H9 (cell line): ENCODE data around the gene POU3F2. TPM values are rescaled to one million over a fixed set of nuclear protein-coding genes. Genes with fewer than 3 reads are reported as not detected.

Source experiments
- DNase-seq: peaks from one replicate; pipeline ENCODE4 v3.0.0-alpha.2; 2017
- H2AFZ ChIP-seq: one replicate; pipeline ENCODE4 v1.6.1; 2013; ENCODE audit warnings: mild to moderate bottlenecking, low read length, control low read depth, moderate library complexity
- H2AK5ac ChIP-seq: 2 replicates; pipeline ENCODE4 v1.6.1; 2013; ENCODE audit warnings: low read length, control low read depth, mixed read lengths; ENCODE audit not compliant: insufficient read length
- H2BK120ac ChIP-seq: one replicate; pipeline ENCODE4 v1.6.1; 2013; ENCODE audit warnings: low read depth, mild to moderate bottlenecking, low read length, control low read depth, inconsistent platforms; ENCODE audit not compliant: poor library complexity, severe bottlenecking
- H2BK12ac ChIP-seq: 2 replicates; pipeline ENCODE4 v1.6.1; 2013; ENCODE audit warnings: low read length, control low read depth, mixed read lengths, low read depth; ENCODE audit not compliant: insufficient read length
- H2BK15ac ChIP-seq: 2 replicates; pipeline ENCODE4 v1.6.1; 2013; ENCODE audit warnings: low read depth, low read length, control low read depth
- H2BK20ac ChIP-seq: one replicate; pipeline ENCODE4 v1.6.1; 2013; ENCODE audit warnings: low read depth, mild to moderate bottlenecking, low read length, control low read depth, inconsistent platforms; ENCODE audit not compliant: poor library complexity, severe bottlenecking
- H2BK5ac ChIP-seq: 2 replicates; pipeline ENCODE4 v1.6.1; 2013; ENCODE audit warnings: low read length, control low read depth, mixed read lengths; ENCODE audit not compliant: insufficient read length
- H3K14ac ChIP-seq: 2 replicates; pipeline ENCODE4 v1.6.1; 2013; ENCODE audit warnings: low read length, control low read depth; ENCODE audit not compliant: insufficient read depth
- H3K18ac ChIP-seq: 2 replicates; pipeline ENCODE4 v1.6.1; 2013; ENCODE audit warnings: low read depth, mild to moderate bottlenecking, mixed read lengths, low read length, control low read depth; ENCODE audit not compliant: insufficient read length
- H3K23ac ChIP-seq: 2 replicates; pipeline ENCODE4 v1.6.1; 2013; ENCODE audit warnings: low read length, control low read depth, mixed read lengths, low read depth; ENCODE audit not compliant: insufficient read length
- H3K23me2 ChIP-seq: 2 replicates; pipeline ENCODE4 v1.6.1; 2013; ENCODE audit warnings: low read depth, mild to moderate bottlenecking, mixed read lengths, low read length, control low read depth; ENCODE audit not compliant: insufficient read length, poor library complexity, severe bottlenecking
- H3K27ac ChIP-seq: 2 replicates; pipeline ENCODE4 v1.5.1; 2013; ENCODE audit warnings: low read length, control low read depth, mixed read lengths, low read depth; ENCODE audit not compliant: insufficient read length
- H3K27me3 ChIP-seq: 2 replicates; pipeline ENCODE4 v1.6.1; 2013; ENCODE audit warnings: low read length, control low read depth, inconsistent platforms; ENCODE audit not compliant: insufficient read depth
- H3K4ac ChIP-seq: 2 replicates; pipeline ENCODE4 v1.6.1; 2013; ENCODE audit warnings: low read depth, mild to moderate bottlenecking, control low read depth, inconsistent platforms, low read length, moderate library complexity
- H3K4me1 ChIP-seq: 2 replicates; pipeline ENCODE4 v1.6.1; 2013; ENCODE audit warnings: low read length, control low read depth, inconsistent platforms; ENCODE audit not compliant: insufficient read depth
- H3K4me2 ChIP-seq: 2 replicates; pipeline ENCODE4 v1.6.1; 2013; ENCODE audit warnings: low read length, control low read depth, mixed read lengths; ENCODE audit not compliant: insufficient read length, insufficient read depth
- H3K56ac ChIP-seq: 2 replicates; pipeline ENCODE4 v1.6.1; 2013; ENCODE audit warnings: low read depth, mild to moderate bottlenecking, mixed read lengths, low read length, control low read depth; ENCODE audit not compliant: insufficient read length
- H3K79me1 ChIP-seq: 2 replicates; pipeline ENCODE4 v1.6.1; 2013; ENCODE audit warnings: low read depth, mild to moderate bottlenecking, moderate library complexity, low read length, control low read depth, inconsistent platforms; ENCODE audit not compliant: insufficient read depth, poor library complexity, severe bottlenecking
- H3K79me2 ChIP-seq: 2 replicates; pipeline ENCODE4 v1.6.1; 2013; ENCODE audit warnings: low read length, control low read depth, inconsistent platforms; ENCODE audit not compliant: insufficient read depth
- H3K9ac ChIP-seq: 2 replicates; pipeline ENCODE4 v1.6.1; 2013; ENCODE audit warnings: low read length, control low read depth, mixed read lengths; ENCODE audit not compliant: insufficient read length; ENCODE audit errors: extremely low read depth
- H3K9me3 ChIP-seq: one replicate; pipeline ENCODE4 v1.6.1; 2013; ENCODE audit warnings: low read depth, low read length, inconsistent platforms; ENCODE audit not compliant: control insufficient read depth
- H3T11ph ChIP-seq: one replicate; pipeline ENCODE4 v1.6.1; 2013; ENCODE audit warnings: mild to moderate bottlenecking, low read length, control low read depth, inconsistent platforms
- H4K20me1 ChIP-seq: one replicate; pipeline ENCODE4 v1.6.1; 2013; ENCODE audit not compliant: control insufficient read depth, insufficient read length, insufficient read depth
- H4K5ac ChIP-seq: 2 replicates; pipeline ENCODE4 v1.6.1; 2013; ENCODE audit warnings: low read depth, mild to moderate bottlenecking, mixed read lengths, low read length, control low read depth; ENCODE audit not compliant: insufficient read length
- H4K8ac ChIP-seq: replicated peaks from 2 replicates; pipeline ENCODE4 v1.6.1; 2013; ENCODE audit warnings: low read length, control low read depth, mixed read lengths, low read depth; ENCODE audit not compliant: insufficient read length
- H4K91ac ChIP-seq: 2 replicates; pipeline ENCODE4 v1.6.1; 2013; ENCODE audit warnings: low read depth, mild to moderate bottlenecking, moderate library complexity, mixed read lengths, low read length, control low read depth; ENCODE audit not compliant: insufficient read length
- H3K27ac Mint-ChIP-seq, 3 experiments: 2 replicates in 2 of 3; 3 replicates in 1 of 3; pipeline ENCODE4 v1.8.0; 2020 to 2021; ENCODE audit warnings: mixed read lengths in 3 of 3, mild to moderate bottlenecking in 1 of 3, moderate library complexity in 1 of 3
- H3K27me3 Mint-ChIP-seq: 2 replicates; pipeline ENCODE4 v1.8.0; 2021; ENCODE audit warnings: low read depth, mild to moderate bottlenecking, moderate library complexity, mixed read lengths
- H3K36me3 Mint-ChIP-seq, 3 experiments: 2 replicates in 2 of 3; 3 replicates in 1 of 3; pipeline ENCODE4 v1.8.0; 2020 to 2021; ENCODE audit warnings: low read depth in 3 of 3, mixed read lengths in 3 of 3; ENCODE audit not compliant: insufficient read depth in 1 of 3
- H3K4me1 Mint-ChIP-seq, 2 experiments: 2 replicates each; pipeline ENCODE4 v1.8.0; 2020; ENCODE audit warnings: mixed read lengths in 2 of 2
- H3K4me3 Mint-ChIP-seq, 2 experiments: 2 replicates in 1 of 2; 3 replicates in 1 of 2; pipeline ENCODE4 v1.8.0; 2020 to 2021; ENCODE audit warnings: mild to moderate bottlenecking in 2 of 2, mixed read lengths in 2 of 2, moderate library complexity in 1 of 2
- H3K9me3 Mint-ChIP-seq, 2 experiments: 2 replicates in 1 of 2; 3 replicates in 1 of 2; pipeline ENCODE4 v1.8.0; 2020; ENCODE audit warnings: mild to moderate bottlenecking in 2 of 2, mixed read lengths in 2 of 2, moderate library complexity in 1 of 2
- WGBS: extraction: QIAGEN DNeasy Blood & Tissue Kit; methylation state at CpG from one replicate; pipeline ENCODE4 v1.1.7; 2013; ENCODE audit warnings: missing lambda C conversion rate, low lambda C conversion rate, mixed read lengths; ENCODE audit not compliant: insufficient read length; ENCODE audit errors: extremely low coverage; 5-methylcytosine and 5-hydroxymethylcytosine counted together
- total RNA-seq: library from RNA; stranded (reverse); gene quantifications from 2 replicates; pipeline ENCODE4 v1.2.1, GENCODE V29; 2021
- TF ChIP-seq, protein P1 (sequence below): fragments of 200-600 bp; sonication (generic); conservative IDR thresholded peaks from 3 replicates; pipeline ENCODE4 v1.8.0; 2021; ENCODE audit warnings: antibody characterized with exemption, mild to moderate bottlenecking

Gene POU3F2
- total RNA-seq, 1 experiment from 2014 or later = 0.09 TPM

GRCh38 chr6:98875375-98875774 lies 41.0 kb downstream of the POU3F2 start:
- no peak overlapping the region for H2BK120ac ChIP-seq
- no peak overlapping the region for H3K4me2 ChIP-seq
- Mint-ChIP-seq H3K27ac (no peak overlapping the region), H3K27me3 (no peaks in the 10 kb centered on the region), H3K9me3 (no peaks in the 10 kb centered on the region; a peak in 1 of 5 replicates), H3K36me3 (peaks cover 0 to 7% (median 0%) of the 10 kb centered on the region in 3 experiments; a peak in 1 of 7 replicates), H3K4me3 (no peak overlapping the region), H3K4me1 (no peaks in the 10 kb centered on the region)
- no peaks in the 10 kb centered on the region for H3K27me3 ChIP-seq
- H3K23me2 ChIP-seq = no peaks in the 10 kb centered on the region
- H3K79me2 ChIP-seq = no peaks in the 10 kb centered on the region
- H2BK15ac ChIP-seq = no peak overlapping the region
- no peak overlapping the region for H2BK12ac ChIP-seq
- no peaks in the 10 kb centered on the region for H3K9me3 ChIP-seq
- no peak overlapping the region for H3K23ac ChIP-seq
- no peaks in the 10 kb centered on the region for H3K79me1 ChIP-seq
- no CpG with 5 or more reads among the region's 2 CpGs for WGBS
- H3K27ac ChIP-seq = no peak overlapping the region
- no peak for DNase-seq
- H2AK5ac ChIP-seq = no peak overlapping the region
- no peak overlapping the region for H3K9ac ChIP-seq
- no peak overlapping the region for H3K4ac ChIP-seq
- H3K18ac ChIP-seq = no peak overlapping the region
- no peak overlapping the region for H2BK5ac ChIP-seq
- TF ChIP-seq, protein P1, sequence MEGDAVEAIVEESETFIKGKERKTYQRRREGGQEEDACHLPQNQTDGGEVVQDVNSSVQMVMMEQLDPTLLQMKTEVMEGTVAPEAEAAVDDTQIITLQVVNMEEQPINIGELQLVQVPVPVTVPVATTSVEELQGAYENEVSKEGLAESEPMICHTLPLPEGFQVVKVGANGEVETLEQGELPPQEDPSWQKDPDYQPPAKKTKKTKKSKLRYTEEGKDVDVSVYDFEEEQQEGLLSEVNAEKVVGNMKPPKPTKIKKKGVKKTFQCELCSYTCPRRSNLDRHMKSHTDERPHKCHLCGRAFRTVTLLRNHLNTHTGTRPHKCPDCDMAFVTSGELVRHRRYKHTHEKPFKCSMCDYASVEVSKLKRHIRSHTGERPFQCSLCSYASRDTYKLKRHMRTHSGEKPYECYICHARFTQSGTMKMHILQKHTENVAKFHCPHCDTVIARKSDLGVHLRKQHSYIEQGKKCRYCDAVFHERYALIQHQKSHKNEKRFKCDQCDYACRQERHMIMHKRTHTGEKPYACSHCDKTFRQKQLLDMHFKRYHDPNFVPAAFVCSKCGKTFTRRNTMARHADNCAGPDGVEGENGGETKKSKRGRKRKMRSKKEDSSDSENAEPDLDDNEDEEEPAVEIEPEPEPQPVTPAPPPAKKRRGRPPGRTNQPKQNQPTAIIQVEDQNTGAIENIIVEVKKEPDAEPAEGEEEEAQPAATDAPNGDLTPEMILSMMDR = no peak
- H3K4me1 ChIP-seq = no peaks in the 10 kb centered on the region
- H4K5ac ChIP-seq = no peak overlapping the region
- H3K14ac ChIP-seq = no peak overlapping the region
- H2AFZ ChIP-seq = no peak overlapping the region
- H3T11ph ChIP-seq = no peak overlapping the region
- H4K8ac ChIP-seq = no peak overlapping the region
- no peaks in the 10 kb centered on the region for H4K20me1 ChIP-seq
- no peak overlapping the region for H2BK20ac ChIP-seq
- H3K56ac ChIP-seq = no peak overlapping the region
- H4K91ac ChIP-seq = no peak overlapping the region
